ENCODE results near the gene HNRNPH3.

Gene HNRNPH3

GRCh38 chr10:68342909-68343516, 11.1 kb downstream of the HNRNPH3 start:
- Mint-ChIP-seq H3K9me3 (no peaks in the 10 kb centered on the region), H3K4me3 (no peak overlapping the region), H3K27ac (no peak overlapping the region), H3K27me3 (no peaks in the 10 kb centered on the region), H3K4me1 (peaks cover 25% of the 10 kb centered on the region), H3K36me3 (ENCODE audit: low read depth) (peaks cover 64% of the 10 kb centered on the region)
- DNase-seq: no peak
- no peak for ATAC-seq

- no peak overlapping the region for H3K4me3 Mint-ChIP-seq
- H3K27me3 Mint-ChIP-seq: no peaks in the 10 kb centered on the region
- H3K9me3 Mint-ChIP-seq: no peaks in the 10 kb centered on the region
- ATAC-seq (no peak), DNase-seq (no peak)
- H3K36me3 Mint-ChIP-seq (ENCODE audit: low read depth): peaks cover 45% of the 10 kb centered on the region
- peaks cover 25% of the 10 kb centered on the region for H3K4me1 Mint-ChIP-seq
- peak overlapping the region; percentile 57 for H3K27ac Mint-ChIP-seq
These were observed 13.8 kb downstream of the HNRNPH3 start for GRCh38 chr10:68345621-68346020.

- H3K9me3 Mint-ChIP-seq: no peaks in the 10 kb centered on the region
- H3K36me3 Mint-ChIP-seq (ENCODE audit: low read depth): peaks cover 36% of the 10 kb centered on the region
These were observed 14.9 kb downstream of the HNRNPH3 start for GRCh38 chr10:68346774-68347173.

GRCh38 chr10:68348265-68348741, 16.4 kb downstream of the HNRNPH3 start:
- peaks cover 16% of the 10 kb centered on the region for H3K4me1 Mint-ChIP-seq
- H3K4me3 Mint-ChIP-seq: no peak overlapping the region
- H3K27ac Mint-ChIP-seq: peak overlapping the region; percentile 60
- H3K9me3 Mint-ChIP-seq: no peaks in the 10 kb centered on the region
- H3K27me3 Mint-ChIP-seq: no peaks in the 10 kb centered on the region
- ATAC-seq (no peak), DNase-seq (peak; percentile 32)
- peaks cover 26% of the 10 kb centered on the region for H3K36me3 Mint-ChIP-seq (ENCODE audit: low read depth)

More at GRCh38 chr10:68346774-68347173, 14.9 kb downstream of the HNRNPH3 start:
- Mint-ChIP-seq H3K27ac (no peak overlapping the region), H3K27me3 (no peaks in the 10 kb centered on the region), H3K4me3 (no peak overlapping the region), H3K4me1 (peaks cover 23% of the 10 kb centered on the region)
- no peak for DNase-seq
- ATAC-seq: no peak

GRCh38 chr10:68353537-68353936, 21.7 kb downstream of the HNRNPH3 start:
- Mint-ChIP-seq H3K36me3 (ENCODE audit: low read depth) (peaks cover 14% of the 10 kb centered on the region), H3K4me1 (peaks cover 5% of the 10 kb centered on the region), H3K9me3 (no peaks in the 10 kb centered on the region), H3K4me3 (no peak overlapping the region), H3K27ac (no peak overlapping the region), H3K27me3 (no peaks in the 10 kb centered on the region)
- ATAC-seq: no peak
- DNase-seq: no peak

GRCh38 chr10:68359189-68359588, 27.3 kb downstream of the HNRNPH3 start:
- no peak overlapping the region for H3K4me3 Mint-ChIP-seq
- H3K27ac Mint-ChIP-seq: no peak overlapping the region
- no peaks in the 10 kb centered on the region for H3K27me3 Mint-ChIP-seq
- ATAC-seq (no peak), DNase-seq (no peak)
- H3K9me3 Mint-ChIP-seq: no peaks in the 10 kb centered on the region
- H3K4me1 Mint-ChIP-seq: no peaks in the 10 kb centered on the region
- H3K36me3 Mint-ChIP-seq (ENCODE audit: low read depth): peaks cover 13% of the 10 kb centered on the region

GRCh38 chr10:68362590-68362989, 30.7 kb downstream of the HNRNPH3 start:
- no peak overlapping the region for H3K4me3 Mint-ChIP-seq
- no peak for DNase-seq
- no peaks in the 10 kb centered on the region for H3K27me3 Mint-ChIP-seq
- no peaks in the 10 kb centered on the region for H3K4me1 Mint-ChIP-seq
- peaks cover 7% of the 10 kb centered on the region for H3K36me3 Mint-ChIP-seq (ENCODE audit: low read depth)
- ATAC-seq: no peak
- H3K27ac Mint-ChIP-seq: no peak overlapping the region
- H3K9me3 Mint-ChIP-seq: no peaks in the 10 kb centered on the region

GRCh38 chr10:68364101-68364886, 32.4 kb downstream of the HNRNPH3 start:
- DNase-seq (no peak), ATAC-seq (no peak)
- no peaks in the 10 kb centered on the region for H3K4me1 Mint-ChIP-seq
- H3K36me3 Mint-ChIP-seq (ENCODE audit: low read depth): peaks cover 7% of the 10 kb centered on the region
- H3K4me3 Mint-ChIP-seq: no peak overlapping the region
- H3K27me3 Mint-ChIP-seq: no peaks in the 10 kb centered on the region
- no peak overlapping the region for H3K27ac Mint-ChIP-seq
- no peaks in the 10 kb centered on the region for H3K9me3 Mint-ChIP-seq

GRCh38 chr10:68365611-68366010, 33.7 kb downstream of the HNRNPH3 start:
- H3K4me3 Mint-ChIP-seq: no peak overlapping the region
- DNase-seq (no peak), ATAC-seq (no peak)
- no peaks in the 10 kb centered on the region for H3K27me3 Mint-ChIP-seq
- no peaks in the 10 kb centered on the region for H3K4me1 Mint-ChIP-seq
- peaks cover 12% of the 10 kb centered on the region for H3K36me3 Mint-ChIP-seq (ENCODE audit: low read depth)
- H3K27ac Mint-ChIP-seq: no peak overlapping the region
- H3K9me3 Mint-ChIP-seq: no peaks in the 10 kb centered on the region

- Mint-ChIP-seq H3K4me3 (no peak overlapping the region), H3K27ac (no peak overlapping the region), H3K9me3 (no peaks in the 10 kb centered on the region), H3K4me1 (no peaks in the 10 kb centered on the region), H3K36me3 (ENCODE audit: low read depth) (peaks cover 15% of the 10 kb centered on the region), H3K27me3 (no peaks in the 10 kb centered on the region)
- DNase-seq: no peak
- ATAC-seq: no peak
These were observed 34.7 kb downstream of the HNRNPH3 start for GRCh38 chr10:68366600-68366999.

GRCh38 chr10:68367121-68367520, 35.3 kb downstream of the HNRNPH3 start:
- DNase-seq (no peak), ATAC-seq (no peak)
- no peaks in the 10 kb centered on the region for H3K9me3 Mint-ChIP-seq
- no peaks in the 10 kb centered on the region for H3K27me3 Mint-ChIP-seq
- H3K36me3 Mint-ChIP-seq (ENCODE audit: low read depth): peaks cover 17% of the 10 kb centered on the region
- no peak overlapping the region for H3K4me3 Mint-ChIP-seq
- H3K4me1 Mint-ChIP-seq: no peaks in the 10 kb centered on the region
- no peak overlapping the region for H3K27ac Mint-ChIP-seq

- Mint-ChIP-seq H3K4me3 (no peak overlapping the region), H3K36me3 (ENCODE audit: low read depth) (peaks cover 39% of the 10 kb centered on the region), H3K4me1 (no peaks in the 10 kb centered on the region), H3K27me3 (no peaks in the 10 kb centered on the region), H3K9me3 (peaks cover 5% of the 10 kb centered on the region), H3K27ac (no peak overlapping the region)
- DNase-seq (no peak), ATAC-seq (no peak)
These were observed 39.7 kb downstream of the HNRNPH3 start for GRCh38 chr10:68371604-68372003.

GRCh38 chr10:68385740-68386139, 53.9 kb downstream of the HNRNPH3 start:
- ATAC-seq: no peak
- Mint-ChIP-seq H3K4me3 (no peak overlapping the region), H3K27ac (no peak overlapping the region), H3K27me3 (no peaks in the 10 kb centered on the region), H3K36me3 (ENCODE audit: low read depth) (peaks cover 25% of the 10 kb centered on the region), H3K9me3 (no peaks in the 10 kb centered on the region), H3K4me1 (no peaks in the 10 kb centered on the region)
- no peak for DNase-seq

Measured in activated naive CD8-positive, alpha-beta T cell treated with anti-CD3 and anti-CD28 coated beads, Interleukin-2, amount 50 U/mL, for 24 hours (primary cell).